Measurements from ENCODE around the gene SIGLEC12.

GRCh38 chr19:51472607-51473006 is 29.0 kb downstream of the SIGLEC12 start:
- TF ChIP-seq CTCF (IDR thresholded peaks at IDR 0.05) (no peak), POLR2A (IDR thresholded peaks at IDR 0.05) (no peak)

Measured in testis (tissue), 2 donors.